MCF 10A (cell line): Measurements from ENCODE around the gene ADGRG7. TPM values are rescaled to one million over a fixed set of nuclear protein-coding genes. Genes with fewer than 3 reads are reported as not detected.

Source experiments
- BruUV-seq: library from RNA; stranded (reverse); fragments of 400-500 nt; replicated peaks from 2 replicates; lab custom pipeline; 2021; lab: Mats Ljungman, UMichigan
- CTCF ChIA-PET: fragments of 300-600 bp; sonication (Branson Sonifier 250); formaldehyde crosslinking; extraction: SDS; loops from one replicate; lab custom pipeline; 2021; ENCODE audit warnings: antibody characterized with exemption, inconsistent platforms; lab: Yijun Ruan, JAX
- POLR2A ChIA-PET: fragments of 300-600, 350-650 bp; sonication (Branson Sonifier 250); formaldehyde crosslinking; extraction: SDS; loops from one replicate; lab custom pipeline; 2020; ENCODE audit warnings: antibody characterized with exemption, inconsistent platforms; lab: Yijun Ruan, JAX
- DNase-seq: peaks from one replicate; pipeline ENCODE4 v3.0.0-alpha.2; 2018; ENCODE audit not compliant: unreplicated experiment
- H3K27ac Mint-ChIP-seq: one replicate; pipeline ENCODE4 v1.8.0; 2022; ENCODE audit warnings: mild to moderate bottlenecking, low read depth, mixed read lengths; ENCODE audit not compliant: unreplicated experiment
- H3K27me3 Mint-ChIP-seq: one replicate; pipeline ENCODE4 v1.8.0; 2022; ENCODE audit warnings: mixed read lengths; ENCODE audit not compliant: insufficient read depth, unreplicated experiment
- H3K36me3 Mint-ChIP-seq: one replicate; pipeline ENCODE4 v1.8.0; 2022; ENCODE audit warnings: mild to moderate bottlenecking, moderate library complexity, mixed read lengths; ENCODE audit not compliant: insufficient read depth, unreplicated experiment
- H3K4me1 Mint-ChIP-seq: one replicate; pipeline ENCODE4 v1.8.0; 2022; ENCODE audit warnings: mixed read lengths; ENCODE audit not compliant: insufficient read depth, unreplicated experiment
- H3K4me3 Mint-ChIP-seq: one replicate; pipeline ENCODE4 v1.8.0; 2022; ENCODE audit warnings: mild to moderate bottlenecking, moderate library complexity, mixed read lengths; ENCODE audit not compliant: unreplicated experiment
- H3K9me3 Mint-ChIP-seq: one replicate; pipeline ENCODE4 v1.8.0; 2022; ENCODE audit warnings: mixed read lengths; ENCODE audit not compliant: unreplicated experiment
- CTCF ChIP-seq: fragments of 200-600 bp; IDR thresholded peaks from one replicate; pipeline ENCODE4 v1.8.0; 2022; ENCODE audit warnings: antibody characterized with exemption, mild to moderate bottlenecking; ENCODE audit not compliant: unreplicated experiment
- intact Hi-C: fragments of 100-400 bp; cut with micrococcal nuclease; formaldehyde crosslinking; loops from 2 replicates; pipeline ENCODE4 v1.14.1; 2022
- total RNA-seq: library from RNA; stranded (reverse); gene quantifications from 2 replicates; pipeline ENCODE4 v1.2.3, GENCODE V29; 2022

Gene ADGRG7
- total RNA-seq, 1 experiment from 2014 or later, result not detected

DNA sequence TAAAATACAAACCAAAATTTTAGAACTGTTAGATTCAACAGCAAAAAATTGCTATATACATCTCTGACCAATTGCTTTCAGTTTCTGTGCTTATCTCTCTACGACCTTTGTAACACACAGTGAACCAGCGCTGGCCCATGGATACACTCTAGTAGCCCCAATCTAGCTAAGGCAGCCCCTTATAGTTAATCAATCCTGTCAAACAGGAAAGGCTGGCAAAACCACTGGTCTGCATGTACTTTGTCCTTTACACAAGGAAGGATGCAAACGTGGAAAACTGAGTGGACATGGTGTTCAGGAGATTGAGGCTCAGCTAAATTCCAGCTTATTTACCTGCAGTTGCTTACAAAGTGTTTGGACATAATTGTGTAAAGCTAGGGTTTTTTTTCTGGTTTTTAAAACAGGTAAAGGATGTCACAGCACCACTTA is 25.9 kb downstream of the ADGRG7 start:
- Mint-ChIP-seq H3K9me3 (no peaks in the 10 kb centered on the region), H3K4me3 (no peak overlapping the region), H3K4me1 (no peaks in the 10 kb centered on the region), H3K27me3 (no peaks in the 10 kb centered on the region), H3K27ac (no peak overlapping the region), H3K36me3 (no peaks in the 10 kb centered on the region)
- CTCF ChIA-PET, result interaction anchor here (0.6 to 2.1 kb wide), 10 partner anchors 10 to 175 kb away, joined by 3 to 20 read pairs (median 6); no protein-coding TSS in a partner anchor
- intact Hi-C loops, result no loop called here
- TF ChIP-seq CTCF, result no peak
- POLR2A ChIA-PET, result interaction anchor here (0.7 to 2.0 kb wide), 4 partner anchors 15 to 75 kb away, joined by 4 to 12 read pairs (median 7); partner anchors contain the start of gene TFG
- no TSS peak for BruUV-seq
- DNase-seq, result no peak

- intact Hi-C loops, result no loop called here
- ChIA-PET POLR2A (no interaction called here), CTCF (interaction anchor here (0.7 to 2.5 kb wide), 6 partner anchors 12 to 382 kb away, joined by 3 to 13 read pairs (median 4); partner anchors contain the start of gene TFG)
- DNase-seq, result no peak
- no TSS peak for BruUV-seq
- H3K27ac Mint-ChIP-seq, result no peak overlapping the region
- TF ChIP-seq CTCF, result no peak
- no peaks in the 10 kb centered on the region for H3K9me3 Mint-ChIP-seq
- H3K36me3 Mint-ChIP-seq, result no peaks in the 10 kb centered on the region
- H3K4me1 Mint-ChIP-seq, result no peaks in the 10 kb centered on the region
- H3K27me3 Mint-ChIP-seq, result no peaks in the 10 kb centered on the region
- no peak overlapping the region for H3K4me3 Mint-ChIP-seq
Observed at GRCh38 chr3:100637197-100637631, 27.8 kb downstream of the ADGRG7 start.

DNA sequence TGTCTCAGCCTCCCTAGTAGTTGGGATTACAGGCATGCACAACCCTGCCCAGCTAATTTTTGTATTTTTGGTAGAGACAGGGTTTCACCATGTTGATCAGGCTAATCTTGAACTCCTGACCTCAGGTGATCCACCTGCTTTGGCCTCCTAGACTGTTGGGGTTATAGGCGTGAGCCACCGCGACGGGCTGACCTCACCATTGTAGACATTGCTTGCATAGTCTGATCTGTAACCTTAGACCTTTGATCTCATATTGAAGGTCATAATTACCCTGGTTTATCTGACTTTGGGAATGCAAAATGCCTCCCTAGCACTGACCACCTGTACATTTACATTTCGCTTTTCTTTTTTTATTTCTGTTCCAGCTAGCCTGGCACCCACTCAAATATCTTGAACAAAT is 31.2 kb downstream of the ADGRG7 start:
- BruUV-seq, result no TSS peak
- TF ChIP-seq CTCF, result no peak
- H3K36me3 Mint-ChIP-seq, result no peaks in the 10 kb centered on the region
- H3K27ac Mint-ChIP-seq, result no peak overlapping the region
- H3K4me3 Mint-ChIP-seq, result no peak overlapping the region
- H3K27me3 Mint-ChIP-seq, result no peaks in the 10 kb centered on the region
- no peaks in the 10 kb centered on the region for H3K4me1 Mint-ChIP-seq
- ChIA-PET POLR2A (interaction anchor here (2.2 kb wide), 1 partner anchor 10 kb away, joined by 5 read pairs; no protein-coding TSS in a partner anchor), CTCF (interaction anchor here (0.5 to 1.1 kb wide), 7 partner anchors 37 to 994 kb away, joined by 3 to 4 read pairs (median 3); no protein-coding TSS in a partner anchor)
- intact Hi-C loops, result no loop called here
- DNase-seq, result no peak
- no peaks in the 10 kb centered on the region for H3K9me3 Mint-ChIP-seq

GRCh38 chr3:100641471-100642032 is 32.2 kb downstream of the ADGRG7 start:
- intact Hi-C loops, result no loop called here
- Mint-ChIP-seq H3K4me3 (no peak overlapping the region), H3K9me3 (no peaks in the 10 kb centered on the region), H3K27me3 (no peaks in the 10 kb centered on the region), H3K4me1 (no peaks in the 10 kb centered on the region), H3K27ac (no peak overlapping the region), H3K36me3 (no peaks in the 10 kb centered on the region)
- ChIA-PET CTCF (interaction anchor here (0.5 to 1.1 kb wide), 5 partner anchors 67 to 1004 kb away, joined by 3 to 5 read pairs (median 3); no protein-coding TSS in a partner anchor), POLR2A (interaction anchor here (0.6 to 2.2 kb wide), 2 partner anchors 9 to 261 kb away, joined by 3 to 5 read pairs; no protein-coding TSS in a partner anchor)
- DNase-seq, result no peak
- no TSS peak for BruUV-seq
- no peak for TF ChIP-seq CTCF
